SK-N-SH (cell line): ENCODE results near the gene EVA1A.

Experiments used
- CTCF ChIP-seq: fragments of 200-600 bp; sonication (generic); IDR thresholded peaks from 2 replicates; pipeline ENCODE4 v1.6.1; 2017; ENCODE audit warnings: antibody characterized with exemption, mild to moderate bottlenecking, moderate library complexity
- ELF1 ChIP-seq: IDR thresholded peaks from 2 replicates; pipeline ENCODE4 v1.4.0; 2012
- EP300 ChIP-seq, 2 experiments: IDR thresholded peaks; 2 replicates each; pipeline versions ENCODE4 v1.4.0 to v1.6.1; 2012; ENCODE audit warnings: borderline replicate concordance in 1 of 2, low read depth in 1 of 2, low read length in 1 of 2
- JUND ChIP-seq: IDR thresholded peaks from 2 replicates; pipeline ENCODE4 v1.4.0; 2012
- MAX ChIP-seq: IDR thresholded peaks from 2 replicates; pipeline ENCODE4 v1.4.0; 2012; ENCODE audit warnings: low read depth
- MXI1 ChIP-seq: IDR thresholded peaks from 2 replicates; pipeline ENCODE4 v1.6.1; 2012; ENCODE audit warnings: mild to moderate bottlenecking, low read depth, low read length, improper control_type of control experiment
- NRF1 ChIP-seq: IDR thresholded peaks from 2 replicates; pipeline ENCODE4 v1.6.1; 2012; ENCODE audit warnings: low read depth, mild to moderate bottlenecking, low read length
- POLR2AphosphoS5 ChIP-seq: IDR thresholded peaks from 2 replicates; pipeline ENCODE4 v1.6.1; 2012; ENCODE audit warnings: low read depth, low read length
- REST ChIP-seq: IDR thresholded peaks from 2 replicates; pipeline ENCODE4 v1.6.1; 2012; ENCODE audit warnings: mild to moderate bottlenecking, low read depth, low read length, moderate library complexity
- SIN3A ChIP-seq: IDR thresholded peaks from 2 replicates; pipeline ENCODE4 v1.6.1; 2012; ENCODE audit warnings: low read depth, mild to moderate bottlenecking, low read length, moderate library complexity, borderline replicate concordance
- SMC3 ChIP-seq: IDR thresholded peaks from 2 replicates; pipeline ENCODE4 v1.6.1; 2012; ENCODE audit warnings: low read depth, low read length, improper control_type of control experiment
- USF2 ChIP-seq: fragments of 150-350 bp; IDR thresholded peaks from 2 replicates; pipeline ENCODE4 v1.6.1; 2017; ENCODE audit warnings: antibody characterized with exemption, low read length, low read depth, borderline replicate concordance
- YY1 ChIP-seq: IDR thresholded peaks from 2 replicates; pipeline ENCODE4 v1.4.0; 2012; ENCODE audit warnings: low read depth, mild to moderate bottlenecking

- TF ChIP-seq CTCF (no peak; the same call in 1 of the 2 replicates), JUND (no peak), POLR2AphosphoS5 (no peak), SMC3 (no peak), REST (no peak), SIN3A (no peak), YY1 (no peak), NRF1 (no peak), MXI1 (no peak), EP300 (IDR thresholded peaks at IDR 0.05; ENCODE audit: borderline replicate concordance in 1 of 2, low read depth in 1 of 2, low read length in 1 of 2) (no peak), USF2 (no peak), MAX (no peak), ELF1 (no peak)
Observed at GRCh38 chr2:75547345-75548035, 13.2 kb downstream of the EVA1A start.
